ENCODE measurements around the gene PSMA1. TPM values are rescaled to one million over a fixed set of nuclear protein-coding genes. Genes with fewer than 3 reads are reported as not detected.

The PSMA1 gene
- total RNA-seq, 1 donor from 2014 or later, result 118 TPM

Other genes with a start within 250 kb of the PSMA1 start
- gene RRAS2, start 161.2 kb downstream of the PSMA1 start, total RNA-seq (ENCODE audit: insufficient read depth, low replicate concordance), result 52.0 TPM
- 172 TPM for gene COPB1, start 20.6 kb downstream of the PSMA1 start, total RNA-seq (ENCODE audit: insufficient read depth, low replicate concordance)
- gene PDE3B, start 123.4 kb upstream of the PSMA1 start, total RNA-seq (ENCODE audit: insufficient read depth, low replicate concordance), result 12.3 TPM